ENCODE results near the gene H3-3A. TPM values are rescaled to one million over a fixed set of nuclear protein-coding genes. Genes with fewer than 3 reads are reported as not detected.

Gene H3-3A
- polyA plus RNA-seq, 2 of the 4 experiments (the other 2 are of a cell fraction) = 457 to 530 TPM

- ChIA-PET CTCF (interaction anchor here (0.7 to 4.2 kb wide), 6 partner anchors 10 to 32 kb away, joined by 3 to 20 read pairs (median 6); no protein-coding TSS in a partner anchor), POLR2A (interaction anchor here (0.6 to 3.3 kb wide), 2 partner anchors 10 kb away, joined by 6 to 13 read pairs; no protein-coding TSS in a partner anchor)
- no peaks in the 10 kb centered on the region for H3K4me1 ChIP-seq
- H3K9me3 ChIP-seq = no peaks in the 10 kb centered on the region
- FAIRE-seq = no peak
- H3K4me3 ChIP-seq = no peak overlapping the region
- no peak for TF ChIP-seq HDAC2 (IDR thresholded peaks at IDR 0.05)
- no peak for TF ChIP-seq POLR2AphosphoS2 (conservative IDR thresholded peaks at IDR 0.05; ENCODE audit: low read length)
- TF ChIP-seq RAD21 (conservative IDR thresholded peaks at IDR 0.05 in 1 of 2, IDR thresholded peaks at IDR 0.05 in 1 of 2) = no peak
- DNase-seq (ENCODE audit: low read depth in 1 of 2, low spot score in 1 of 2) = no peak
- 58% methylated on average over 3 of the region's 3 CpGs for WGBS (ENCODE audit: missing lambda C conversion rate)
- no peak overlapping the region for H3K27ac ChIP-seq
- ATAC-seq = no peak
- H3K4me2 ChIP-seq = no peak overlapping the region
These were observed 30.4 kb downstream of the H3-3A start for GRCh38 chr1:226092965-226093364.

- TF ChIP-seq HDAC2 (IDR thresholded peaks at IDR 0.05) (no peak), E2F6 (IDR thresholded peaks at IDR 0.05; ENCODE audit: borderline replicate concordance, low read depth) (no peak), ZNF302 (CRISPR knock-in tag; IDR thresholded peaks at IDR 0.05) (no peak), FOSL2 (IDR thresholded peaks at IDR 0.05) (no peak), FOSL2 (CRISPR knock-in tag; IDR thresholded peaks at IDR 0.05) (no peak), MAFK (IDR thresholded peaks at IDR 0.05; ENCODE audit: partially characterized antibody) (no peak), ZFP36 (IDR thresholded peaks at IDR 0.05; ENCODE audit: borderline replicate concordance, partially characterized antibody) (no peak), MYC (IDR thresholded peaks at IDR 0.05; ENCODE audit: borderline replicate concordance, low read length) (no peak), ESRRA (IDR thresholded peaks at IDR 0.05; ENCODE audit: borderline replicate concordance, low read length) (no peak), RFX5 (IDR thresholded peaks at IDR 0.05) (no peak), TFCP2L1 (CRISPR knock-in tag; IDR thresholded peaks at IDR 0.05) (no peak), HOXA7 (CRISPR knock-in tag; IDR thresholded peaks at IDR 0.05) (no peak), NFE2L2 (conservative IDR thresholded peaks at IDR 0.05; ENCODE audit: low read length) (no peak), CBX2 (IDR thresholded peaks at IDR 0.05; ENCODE audit: borderline replicate concordance, low read depth) (no peak), ZC3H11A (IDR thresholded peaks at IDR 0.05) (no peak), FOSB (CRISPR knock-in tag; IDR thresholded peaks at IDR 0.05) (no peak), EHMT2 (IDR thresholded peaks at IDR 0.05; ENCODE audit: low read depth) (no peak), RAD21 (conservative IDR thresholded peaks at IDR 0.05 in 1 of 2, IDR thresholded peaks at IDR 0.05 in 1 of 2) (no peak)
- Histone ChIP-seq H3K4me3 (no peak overlapping the region), H3K27ac (no peak overlapping the region), H3K4me1 (no peaks in the 10 kb centered on the region), H3K9me3 (no peaks in the 10 kb centered on the region), H3K4me2 (no peak overlapping the region)
- ATAC-seq = no peak
- ChIA-PET POLR2A (interaction anchor here (3.3 kb wide), 1 partner anchor 10 kb away, joined by 13 read pairs; no protein-coding TSS in a partner anchor), CTCF (interaction anchor here (0.6 to 5.0 kb wide), 7 partner anchors 10 to 31 kb away, joined by 3 to 32 read pairs (median 6); no protein-coding TSS in a partner anchor)
- WGBS (ENCODE audit: missing lambda C conversion rate) = 100% methylated on average over 1 of the region's 2 CpGs
- DNase-seq (ENCODE audit: low read depth in 1 of 2, low spot score in 1 of 2) = no peak
- FAIRE-seq = no peak
These were observed 31.1 kb downstream of the H3-3A start for GRCh38 chr1:226093621-226094020.

- Histone ChIP-seq H3K9me3 (no peaks in the 10 kb centered on the region), H3K27ac (no peak overlapping the region), H3K4me1 (no peaks in the 10 kb centered on the region), H3K4me3 (no peak overlapping the region), H3K4me2 (no peak overlapping the region)
- ChIA-PET POLR2A (interaction anchor here (3.3 kb wide), 1 partner anchor 11 kb away, joined by 13 read pairs; no protein-coding TSS in a partner anchor), CTCF (interaction anchor here (1.1 to 5.0 kb wide), 6 partner anchors 11 to 30 kb away, joined by 3 to 32 read pairs (median 6); no protein-coding TSS in a partner anchor)
- no peak for TF ChIP-seq EHF (CRISPR knock-in tag; IDR thresholded peaks at IDR 0.05)
- no peak for TF ChIP-seq CHD2 (IDR thresholded peaks at IDR 0.05; ENCODE audit: low read length, partially characterized antibody)
- no peak for TF ChIP-seq HMGXB4 (CRISPR knock-in tag; IDR thresholded peaks at IDR 0.05; ENCODE audit: borderline replicate concordance)
- TF ChIP-seq KDM1A (IDR thresholded peaks at IDR 0.05; ENCODE audit: low read depth) = no peak
- TF ChIP-seq EP300 (IDR thresholded peaks at IDR 0.05) = no peak
- TF ChIP-seq RNF2 (IDR thresholded peaks at IDR 0.05; ENCODE audit: borderline replicate concordance, low read depth) = no peak
- TF ChIP-seq CEBPB (IDR thresholded peaks at IDR 0.05) = no peak
- TF ChIP-seq CTCF (IDR thresholded peaks at IDR 0.05) = no peak
- TF ChIP-seq SMC3 (IDR thresholded peaks at IDR 0.05) = no peak
- no peak for TF ChIP-seq POLR2AphosphoS2 (conservative IDR thresholded peaks at IDR 0.05; ENCODE audit: low read length)
- no peak for TF ChIP-seq PBX3 (IDR thresholded peaks at IDR 0.05)
- ATAC-seq = no peak
- no peak for DNase-seq (ENCODE audit: low read depth in 1 of 2, low spot score in 1 of 2)
- no peak for FAIRE-seq
- WGBS (ENCODE audit: missing lambda C conversion rate) = 0% methylated on average over 1 of the region's 1 CpG
These were observed 31.9 kb downstream of the H3-3A start for GRCh38 chr1:226094451-226094850.

All from A549 (cell line).